ENCODE results near the gene ADGRG3.

Gene ADGRG3

DNA sequence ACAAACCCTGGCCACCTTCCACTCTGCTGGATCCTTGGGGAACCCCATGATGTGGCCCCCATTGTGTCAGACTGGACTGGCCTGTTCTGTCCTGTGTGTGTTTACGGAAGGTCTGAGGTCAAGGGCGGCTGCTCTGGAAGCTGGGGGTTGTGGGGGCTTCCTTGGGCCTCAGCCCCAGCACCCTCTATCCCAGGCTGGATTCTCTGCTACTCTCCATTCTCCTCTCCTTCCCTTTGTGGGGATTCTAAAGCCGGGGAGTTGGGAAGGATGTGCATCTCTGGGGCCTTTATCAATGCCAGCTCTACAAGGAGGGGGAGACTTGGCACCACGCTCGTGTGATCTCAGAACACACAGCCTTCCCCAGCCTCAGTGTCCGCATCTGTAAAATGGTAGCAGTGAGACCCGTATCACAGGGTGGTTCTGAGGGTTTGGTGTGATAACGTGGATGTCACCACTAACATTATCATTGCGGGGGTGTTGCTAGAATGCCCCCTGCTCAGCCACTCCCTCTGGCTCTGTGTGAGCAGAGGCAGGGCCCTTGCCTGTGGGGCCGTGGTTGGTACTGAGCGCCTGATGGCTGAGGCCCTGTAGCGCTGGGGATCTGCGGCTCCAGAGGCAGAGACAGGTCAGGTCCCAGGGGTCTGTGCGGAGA lies 21.6 kb upstream of the ADGRG3 start:
- Histone ChIP-seq H3K4me1 (ENCODE audit: insufficient read depth, low read length) (peaks cover 59% of the 10 kb centered on the region), H3K4me3 (ENCODE audit: low read depth in 1 of 2, low read length in 2 of 2) (no peak overlapping the region), H4K20me1 (ENCODE audit: insufficient read depth, low read length) (no peaks in the 10 kb centered on the region), H3K36me3 (ENCODE audit: insufficient read depth, low read length) (no peaks in the 10 kb centered on the region), H3K4me2 (ENCODE audit: insufficient read depth, low read length) (no peak overlapping the region), H2AFZ (ENCODE audit: low read depth, low read length) (no peak overlapping the region), H3K27me3 (ENCODE audit: insufficient read depth, low read length, poor library complexity) (no peaks in the 10 kb centered on the region), H3K9me3 (ENCODE audit: insufficient read depth, low read length, severe bottlenecking) (no peaks in the 10 kb centered on the region), H3K27ac (ENCODE audit: low read length) (peak overlapping the region; percentile 37), H3K9ac (ENCODE audit: low read depth, low read length) (no peak overlapping the region), H3K79me2 (ENCODE audit: insufficient read depth, low read length) (no peaks in the 10 kb centered on the region)
- DNase-seq (peak; percentile 50), ATAC-seq (ENCODE audit: insufficient read depth, low read depth) (no peak)
- TF ChIP-seq, protein P1, sequence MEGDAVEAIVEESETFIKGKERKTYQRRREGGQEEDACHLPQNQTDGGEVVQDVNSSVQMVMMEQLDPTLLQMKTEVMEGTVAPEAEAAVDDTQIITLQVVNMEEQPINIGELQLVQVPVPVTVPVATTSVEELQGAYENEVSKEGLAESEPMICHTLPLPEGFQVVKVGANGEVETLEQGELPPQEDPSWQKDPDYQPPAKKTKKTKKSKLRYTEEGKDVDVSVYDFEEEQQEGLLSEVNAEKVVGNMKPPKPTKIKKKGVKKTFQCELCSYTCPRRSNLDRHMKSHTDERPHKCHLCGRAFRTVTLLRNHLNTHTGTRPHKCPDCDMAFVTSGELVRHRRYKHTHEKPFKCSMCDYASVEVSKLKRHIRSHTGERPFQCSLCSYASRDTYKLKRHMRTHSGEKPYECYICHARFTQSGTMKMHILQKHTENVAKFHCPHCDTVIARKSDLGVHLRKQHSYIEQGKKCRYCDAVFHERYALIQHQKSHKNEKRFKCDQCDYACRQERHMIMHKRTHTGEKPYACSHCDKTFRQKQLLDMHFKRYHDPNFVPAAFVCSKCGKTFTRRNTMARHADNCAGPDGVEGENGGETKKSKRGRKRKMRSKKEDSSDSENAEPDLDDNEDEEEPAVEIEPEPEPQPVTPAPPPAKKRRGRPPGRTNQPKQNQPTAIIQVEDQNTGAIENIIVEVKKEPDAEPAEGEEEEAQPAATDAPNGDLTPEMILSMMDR (IDR thresholded peaks at IDR 0.05; ENCODE audit: borderline replicate concordance, extremely low read depth, low read length, poor library complexity, severe bottlenecking) = no peak
- TF ChIP-seq EZH2 (IDR thresholded peaks at IDR 0.05; ENCODE audit: borderline replicate concordance, low read depth, low read length, severe bottlenecking) = no peak

DNA sequence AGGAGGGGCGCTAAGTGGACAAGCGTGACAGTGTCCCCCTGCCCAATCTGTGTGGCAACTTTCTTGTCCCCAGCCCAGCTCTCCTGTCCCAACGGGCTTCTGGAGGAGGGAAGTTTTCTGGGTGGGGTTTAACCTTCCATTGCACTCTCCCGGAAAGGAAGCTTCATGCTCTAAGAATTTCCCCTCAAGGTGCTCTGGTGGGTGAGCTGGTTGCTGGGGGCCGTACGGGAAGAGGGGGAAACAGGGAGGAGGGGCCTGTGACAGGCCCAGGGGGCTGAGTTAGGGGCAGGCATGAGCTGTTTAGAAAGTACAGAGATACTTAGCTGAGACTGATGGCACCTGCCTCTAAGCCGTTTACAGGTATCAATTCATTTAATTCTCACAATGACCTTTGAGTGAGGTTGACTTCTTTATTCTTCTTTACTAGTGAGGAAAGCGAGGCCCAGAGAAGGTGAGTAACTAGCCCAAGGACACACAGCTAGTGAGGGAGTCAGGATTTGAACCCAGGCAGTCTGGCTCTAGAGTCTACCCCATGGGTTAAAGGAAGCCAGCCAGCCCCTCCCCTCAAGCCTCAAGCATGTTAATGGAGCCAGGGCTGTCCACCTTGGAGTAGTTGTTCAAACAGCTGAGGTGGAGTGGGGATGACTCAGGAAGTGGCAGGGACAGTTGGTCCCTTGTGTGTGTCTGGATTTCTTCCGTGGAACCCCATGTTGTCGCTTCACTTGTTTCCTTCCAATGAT lies 20.8 kb upstream of the ADGRG3 start:
- Histone ChIP-seq H2AFZ (ENCODE audit: low read depth, low read length) (no peak overlapping the region), H3K4me1 (ENCODE audit: insufficient read depth, low read length) (peaks cover 59% of the 10 kb centered on the region), H4K20me1 (ENCODE audit: insufficient read depth, low read length) (no peaks in the 10 kb centered on the region), H3K9ac (ENCODE audit: low read depth, low read length) (no peak overlapping the region), H3K27ac (ENCODE audit: low read length) (peak overlapping the region; percentile 55), H3K36me3 (ENCODE audit: insufficient read depth, low read length) (no peaks in the 10 kb centered on the region), H3K27me3 (ENCODE audit: insufficient read depth, low read length, poor library complexity) (no peaks in the 10 kb centered on the region), H3K9me3 (ENCODE audit: insufficient read depth, low read length, severe bottlenecking) (no peaks in the 10 kb centered on the region), H3K4me3 (ENCODE audit: low read depth in 1 of 2, low read length in 2 of 2) (no peak overlapping the region), H3K4me2 (ENCODE audit: insufficient read depth, low read length) (no peak overlapping the region), H3K79me2 (ENCODE audit: insufficient read depth, low read length) (no peaks in the 10 kb centered on the region)
- no peak for ATAC-seq (ENCODE audit: insufficient read depth, low read depth)
- DNase-seq = peak; percentile 32
- TF ChIP-seq, protein P1 (IDR thresholded peaks at IDR 0.05; ENCODE audit: borderline replicate concordance, extremely low read depth, low read length, poor library complexity, severe bottlenecking) = no peak
- no peak for TF ChIP-seq EZH2 (IDR thresholded peaks at IDR 0.05; ENCODE audit: borderline replicate concordance, low read depth, low read length, severe bottlenecking)

DNA sequence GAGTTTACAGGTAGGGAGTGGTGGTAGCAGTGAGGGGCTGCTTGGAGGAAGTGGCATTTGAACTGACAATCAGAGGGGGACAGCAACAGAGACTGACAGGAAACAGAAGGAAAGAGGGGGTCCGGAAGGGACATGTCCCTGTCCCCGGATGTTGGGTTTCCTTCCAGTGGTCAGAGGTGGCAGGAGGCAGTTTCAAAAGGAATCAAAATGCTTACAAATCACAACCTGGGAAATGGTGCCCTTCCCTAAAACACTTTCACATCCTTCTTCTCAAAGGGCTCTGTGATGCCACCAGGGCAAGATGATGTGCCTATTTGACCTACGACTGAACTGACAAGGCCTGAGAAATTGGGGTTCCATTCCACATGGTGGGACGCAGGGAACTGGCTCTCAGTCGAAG lies 20.0 kb upstream of the ADGRG3 start:
- H3K36me3 ChIP-seq (ENCODE audit: insufficient read depth, low read length) = no peaks in the 10 kb centered on the region
- TF ChIP-seq EZH2 (IDR thresholded peaks at IDR 0.05; ENCODE audit: borderline replicate concordance, low read depth, low read length, severe bottlenecking) = no peak
- TF ChIP-seq, protein P1 (IDR thresholded peaks at IDR 0.05; ENCODE audit: borderline replicate concordance, extremely low read depth, low read length, poor library complexity, severe bottlenecking) = no peak
- ATAC-seq (ENCODE audit: insufficient read depth, low read depth) (no peak), DNase-seq (no peak)
- no peak overlapping the region for H2AFZ ChIP-seq (ENCODE audit: low read depth, low read length)
- H3K4me2 ChIP-seq (ENCODE audit: insufficient read depth, low read length) = no peak overlapping the region
- H3K27me3 ChIP-seq (ENCODE audit: insufficient read depth, low read length, poor library complexity) = no peaks in the 10 kb centered on the region
- H3K4me3 ChIP-seq (ENCODE audit: low read depth in 1 of 2, low read length in 2 of 2) = no peak overlapping the region
- no peaks in the 10 kb centered on the region for H4K20me1 ChIP-seq (ENCODE audit: insufficient read depth, low read length)
- H3K9me3 ChIP-seq (ENCODE audit: insufficient read depth, low read length, severe bottlenecking) = no peaks in the 10 kb centered on the region
- no peak overlapping the region for H3K9ac ChIP-seq (ENCODE audit: low read depth, low read length)
- peaks cover 51% of the 10 kb centered on the region for H3K4me1 ChIP-seq (ENCODE audit: insufficient read depth, low read length)
- H3K79me2 ChIP-seq (ENCODE audit: insufficient read depth, low read length) = no peaks in the 10 kb centered on the region
- H3K27ac ChIP-seq (ENCODE audit: low read length) = peak overlapping the region; percentile 55
